ENCODE data around the gene TCFL5.

Gene TCFL5

GRCh38 chr20:62861726-62862336, at the start of gene TCFL5:
TCFL5 (minus strand) TSS chr20:62861822; CDS start chr20:62861670, 152 bp downstream.
- DNase-seq (ENCODE audit: low read depth in 2 of 2) = peak; percentile 83 to 86

GRCh38 chr20:62910777-62911497, 49.3 kb upstream of the TCFL5 start:
- DNase-seq (ENCODE audit: low read depth in 2 of 2) = no peak

GRCh38 chr20:62910217-62910766, 48.7 kb upstream of the TCFL5 start:
- no peak for DNase-seq (ENCODE audit: low read depth in 2 of 2)

- no peak for DNase-seq (ENCODE audit: low read depth in 2 of 2)
Measured at GRCh38 chr20:62908971-62909791, 47.6 kb upstream of the TCFL5 start.

GRCh38 chr20:62907384-62908317, 46.0 kb upstream of the TCFL5 start:
- no peak for DNase-seq (ENCODE audit: low read depth in 2 of 2)

GRCh38 chr20:62906647-62907375, 45.2 kb upstream of the TCFL5 start:
- no peak for DNase-seq (ENCODE audit: low read depth in 2 of 2)

GRCh38 chr20:62906209-62906608, 44.6 kb upstream of the TCFL5 start:
- no peak for DNase-seq (ENCODE audit: low read depth in 2 of 2)

GRCh38 chr20:62905536-62906117, 44.0 kb upstream of the TCFL5 start:
- no peak for DNase-seq (ENCODE audit: low read depth in 2 of 2)

GRCh38 chr20:62902926-62903615, 41.4 kb upstream of the TCFL5 start:
- DNase-seq (ENCODE audit: low read depth in 2 of 2) = no peak

GRCh38 chr20:62901891-62902290, 40.3 kb upstream of the TCFL5 start:
- no peak for DNase-seq (ENCODE audit: low read depth in 2 of 2)

- DNase-seq (ENCODE audit: low read depth in 2 of 2) = no peak
Measured at GRCh38 chr20:62900692-62901584, 39.3 kb upstream of the TCFL5 start.

GRCh38 chr20:62900052-62900691, 38.5 kb upstream of the TCFL5 start:
- peak; percentile 52 to 57 for DNase-seq (ENCODE audit: low read depth in 2 of 2)

GRCh38 chr20:62899633-62900051, 38.0 kb upstream of the TCFL5 start:
- no peak for DNase-seq (ENCODE audit: low read depth in 2 of 2)

- no peak for DNase-seq (ENCODE audit: low read depth in 2 of 2)
Measured at GRCh38 chr20:62898970-62899632, 37.5 kb upstream of the TCFL5 start.

- no peak for DNase-seq (ENCODE audit: low read depth in 2 of 2)
Measured at GRCh38 chr20:62898093-62898964, 36.7 kb upstream of the TCFL5 start.

- no peak for DNase-seq (ENCODE audit: low read depth in 2 of 2)
Measured at GRCh38 chr20:62897666-62898065, 36.0 kb upstream of the TCFL5 start.
